K562 (cell line): ENCODE measurements around the gene TRMU. TPM values are rescaled to one million over a fixed set of nuclear protein-coding genes. Genes with fewer than 3 reads are reported as not detected.

ENCODE experiments used
- ATAC-seq: fragments of 200-7000 bp; cut with Tn5 transposase; 3 replicates; pipeline ENCODE4 v1.9.1; 2020; ENCODE audit warnings: moderate library complexity
- BruUV-seq: library from RNA; stranded (reverse); fragments of 400-500 nt; replicated peaks from 2 replicates; lab custom pipeline; 2021; lab: Mats Ljungman, UMichigan
- CTCF ChIA-PET: fragments of 300-600 bp; formaldehyde crosslinking; extraction: SDS; loops from one replicate; lab custom pipeline; 2021; ENCODE audit warnings: low intra/inter-chr PET ratio; lab: Yijun Ruan, JAX
- POLR2A ChIA-PET: fragments of 300-600, 350-650 bp; sonication (Branson Sonifier 250); formaldehyde crosslinking; extraction: SDS; loops from one replicate; lab custom pipeline; 2021; ENCODE audit warnings: antibody characterized with exemption, inconsistent platforms; lab: Yijun Ruan, JAX
- DNase-seq, 4 experiments: peaks; one replicate each; pipeline versions ENCODE4 v3.0.0 to v3.0.0-alpha.2; 2011 to 2018; ENCODE audit warnings: low spot score in 3 of 4, mixed read lengths in 3 of 4; ENCODE audit errors: extremely low read depth in 1 of 4
- FAIRE-seq: peaks from 2 replicates; lab custom pipeline; 2011; peaks lifted over from hg19 to GRCh38; lab: Jason Lieb, UNC
- H2AFZ ChIP-seq: 2 replicates; pipeline ENCODE4 v1.6.0; 2011; ENCODE audit warnings: low read depth, low read length, control low read depth, inconsistent platforms
- H3K27ac ChIP-seq: fragments of 200-600 bp; 3 replicates; pipeline ENCODE4 v1.8.0; 2011; ENCODE audit warnings: low read depth, mild to moderate bottlenecking, control low read depth, inconsistent platforms, low read length, moderate library complexity, mixed read lengths; ENCODE audit errors: extremely low read depth
- H3K27me3 ChIP-seq, 2 experiments: fragments of 300-600 bp in 1 of 2; 2 replicates in 1 of 2; 3 replicates in 1 of 2; pipeline versions ENCODE4 v1.6.0 to v1.8.0; 2011; ENCODE audit warnings: inconsistent platforms in 2 of 2, low read length in 2 of 2, mild to moderate bottlenecking in 1 of 2, mixed read lengths in 1 of 2, moderate library complexity in 1 of 2; ENCODE audit not compliant: control insufficient read depth in 2 of 2, insufficient read depth in 2 of 2
- H3K36me3 ChIP-seq: fragments of 300-600 bp; 3 replicates; pipeline ENCODE4 v1.8.0; 2011; ENCODE audit warnings: mild to moderate bottlenecking, low read length, inconsistent platforms; ENCODE audit not compliant: control insufficient read depth, insufficient read depth
- H3K4me1 ChIP-seq, 2 experiments: fragments of 200-600 bp in 1 of 2; replicated peaks in 1 of 2; 2 replicates in 1 of 2; 3 replicates in 1 of 2; pipeline versions ENCODE4 v1.5.1 to v1.8.0; 2011; ENCODE audit warnings: inconsistent platforms in 2 of 2, low read length in 2 of 2, mild to moderate bottlenecking in 1 of 2, mixed read lengths in 1 of 2, moderate library complexity in 1 of 2; ENCODE audit not compliant: control insufficient read depth in 2 of 2, insufficient read depth in 2 of 2
- H3K4me2 ChIP-seq: 2 replicates; pipeline ENCODE4 v1.6.1; 2011; ENCODE audit warnings: low read length, control low read depth, inconsistent platforms, mixed read lengths; ENCODE audit not compliant: insufficient read depth
- H3K4me3 ChIP-seq: fragments of 200-600 bp; sonication (generic), shearing (Covaris generic); 2 replicates; pipeline ENCODE4 v1.5.1; 2016; ENCODE audit warnings: control low read depth, inconsistent platforms
- H3K79me2 ChIP-seq: fragments of 200-600 bp; 3 replicates; pipeline ENCODE4 v1.8.0; 2011; ENCODE audit warnings: low read length, inconsistent platforms; ENCODE audit not compliant: control insufficient read depth, insufficient read depth
- H3K9ac ChIP-seq, 2 experiments: 2 replicates each; pipeline versions ENCODE4 v1.6.0 to v1.6.1; 2011; ENCODE audit warnings: low read depth in 2 of 2, low read length in 2 of 2, control low read depth in 1 of 2, inconsistent platforms in 1 of 2, mild to moderate bottlenecking in 1 of 2, mixed read lengths in 1 of 2; ENCODE audit not compliant: insufficient read depth in 1 of 2
- H3K9me1 ChIP-seq: one replicate; pipeline ENCODE4 v1.6.0; 2011; ENCODE audit warnings: inconsistent platforms, mild to moderate bottlenecking, low read length, moderate library complexity; ENCODE audit not compliant: control insufficient read depth, insufficient read depth
- H3K9me3 ChIP-seq: replicated peaks from 2 replicates; pipeline ENCODE4 v1.5.1; 2011; ENCODE audit warnings: low read depth, low read length, inconsistent platforms; ENCODE audit not compliant: control insufficient read depth, insufficient read depth
- H4K20me1 ChIP-seq: replicated peaks from 2 replicates; pipeline ENCODE4 v1.6.1; 2011; ENCODE audit warnings: low read length, inconsistent platforms, mixed read lengths; ENCODE audit not compliant: control insufficient read depth, insufficient read depth
- BMI1 ChIP-seq: fragments of 150-350 bp; IDR thresholded peaks from 2 replicates; pipeline ENCODE4 v1.6.1; 2014; ENCODE audit warnings: low read length
- GTF2E2 ChIP-seq: fragments of 200-800 bp; sonication (Bioruptor generic); IDR thresholded peaks from 2 replicates; pipeline ENCODE4 v1.6.1; 2016; ENCODE audit warnings: missing genetic modification characterization, missing compliant biosample characterization
- NFE2 ChIP-seq: IDR thresholded peaks from 2 replicates; pipeline ENCODE4 v1.6.1; 2014; ENCODE audit warnings: antibody characterized with exemption, low read depth
- NR3C1 ChIP-seq: sonication (generic); formaldehyde crosslinking; IDR thresholded peaks from 2 replicates; pipeline ENCODE4 v1.8.1; 2022; ENCODE audit warnings: missing genetic modification reagents
- PTRF ChIP-seq: fragments of 450-650 bp; IDR thresholded peaks from 2 replicates; pipeline ENCODE4 v1.6.1; 2016; ENCODE audit warnings: mild to moderate bottlenecking, missing genetic modification characterization, missing compliant biosample characterization
- RFX1 ChIP-seq: fragments of 450-650 bp; IDR thresholded peaks from 2 replicates; pipeline ENCODE4 v1.6.1; 2016; ENCODE audit warnings: mild to moderate bottlenecking, moderate library complexity
- SIN3B ChIP-seq: fragments of 450-650 bp; IDR thresholded peaks from 2 replicates; pipeline ENCODE4 v1.6.1; 2017; ENCODE audit warnings: low read depth, mild to moderate bottlenecking, moderate library complexity
- SNRNP70 ChIP-seq: fragments of 200-400 bp; formaldehyde crosslinking; optimal IDR thresholded peaks from 2 replicates; pipeline ENCODE3; 2017; ENCODE audit warnings: low read depth, low read length
- TCF7L2 ChIP-seq: fragments of 150-350 bp; IDR thresholded peaks from 2 replicates; pipeline ENCODE4 v1.6.1; 2016; ENCODE audit warnings: low read depth, mild to moderate bottlenecking, low read length, moderate library complexity
- WHSC1 ChIP-seq: IDR thresholded peaks from one replicate; pipeline ENCODE4 v1.6.1; 2012; ENCODE audit warnings: low read length, control low read depth, inconsistent platforms
- ZNF12 ChIP-seq: sonication (generic); formaldehyde crosslinking; IDR thresholded peaks from 2 replicates; pipeline ENCODE4 v1.4.0; 2020; ENCODE audit warnings: mild to moderate bottlenecking, missing genetic modification reagents
- ZNF436 ChIP-seq: fragments of 250-450, 450-650 bp; sonication (Bioruptor Pico); formaldehyde crosslinking; IDR thresholded peaks from 2 replicates; pipeline ENCODE4 v1.7.0; 2020; ENCODE audit warnings: mild to moderate bottlenecking
- WGBS: fragments of 100-300 bp; shearing (Covaris generic); methylation state at CpG from one replicate; pipeline ENCODE4 v1.1.6; 2016; ENCODE audit warnings: low coverage, mixed read lengths; ENCODE audit not compliant: insufficient coverage; ENCODE audit errors: missing lambda C conversion rate; 5-methylcytosine and 5-hydroxymethylcytosine counted together
- in situ Hi-C: fragments of 300-500 bp; cut with MboI; formaldehyde crosslinking; loops from 4 replicates; pipeline ENCODE4 v1.15.0; 2018; ENCODE audit warnings: inconsistent platforms, mixed read lengths
- intact Hi-C: fragments of 100-400 bp; cut with micrococcal nuclease; formaldehyde crosslinking; loops from 2 replicates; pipeline ENCODE4 v1.14.2; 2022
- polyA plus RNA-seq, 8 experiments: library from polyadenylated mRNA; depleted of rRNA in 4 of 8; stranded (reverse) in 5 of 8; unstranded in 3 of 8; fragments of >200 nt; fragmentation: Nextera tagmentation in 2 of 8; fragmentation: Illumina TruSeq in 1 of 8; extraction: Ambion mirVana in 2 of 8; extraction: Trizol in 1 of 8; gene quantifications; 2 replicates each; pipeline versions ENCODE4 v1.2.1 to v1.2.3, GENCODE V29; 2011 to 2014; ENCODE audit warnings: inconsistent platforms in 1 of 8, missing spikeins in 1 of 8
- total RNA-seq, 7 experiments: library from RNA; depleted of rRNA in 6 of 7; stranded (reverse); fragments of >200 nt in 6 of 7; fragmentation: Illumina TruSeq in 2 of 7; extraction: Trizol in 2 of 7; gene quantifications; 2 replicates each; pipeline versions ENCODE4 v1.2.1 to v1.2.3, GENCODE V29; 2011 to 2021; ENCODE audit warnings: low replicate concordance in 1 of 7
- TF ChIP-seq, protein P1 (sequence below): sonication (generic); formaldehyde crosslinking; IDR thresholded peaks from 2 replicates; pipeline ENCODE4 v1.8.0; 2022; ENCODE audit warnings: mild to moderate bottlenecking, missing genetic modification reagents, borderline replicate concordance
- TF ChIP-seq, protein P2 (sequence below): sonication (generic); formaldehyde crosslinking; IDR thresholded peaks from 2 replicates; pipeline ENCODE4 v1.9.0; 2022; ENCODE audit warnings: mild to moderate bottlenecking, missing genetic modification reagents

Gene TRMU
- total and polyA plus RNA-seq, 9 of the 15 experiments (the other 6 are each of a cell fraction or from before 2014, with no cell fraction given) = 2.3 to 49.9 (median 35.3) TPM

DNA sequence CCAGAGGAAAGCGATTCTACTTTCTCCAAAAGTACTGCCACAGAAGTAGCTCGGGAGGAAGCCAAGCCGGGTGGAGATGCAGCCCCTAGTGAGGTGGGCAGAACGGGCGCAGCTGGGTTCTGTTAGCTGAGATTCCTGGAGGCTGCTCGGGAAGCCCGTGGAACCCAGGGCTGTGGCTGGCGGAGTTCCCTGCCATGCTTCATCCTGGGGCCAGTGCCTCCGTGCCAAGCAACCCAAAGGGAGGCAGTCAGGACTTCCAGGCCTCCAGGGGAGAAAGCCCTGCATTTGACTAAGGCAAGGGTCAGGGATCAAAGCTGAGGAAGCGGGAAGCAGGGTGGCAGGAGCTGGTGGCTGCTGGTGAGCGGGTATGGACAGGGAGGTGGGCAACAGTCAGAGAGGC, 6.7 kb upstream of the TRMU start:
- ATAC-seq = no peak

More for the DNA sequence above, 6.7 kb upstream of the TRMU start:
- Histone ChIP-seq H3K9ac (no peak overlapping the region), H3K27ac (no peak overlapping the region), H4K20me1 (no peaks in the 10 kb centered on the region), H3K4me3 (no peak overlapping the region), H3K9me1 (no peaks in the 10 kb centered on the region), H3K4me2 (no peak overlapping the region), H3K79me2 (no peaks in the 10 kb centered on the region), H3K4me1 (no peaks in the 10 kb centered on the region), H3K36me3 (peaks cover 68% of the 10 kb centered on the region; the same call in 2 of the 3 replicates)
- WGBS = 83% methylated on average over 4 of the region's 11 CpGs
- CTCF ChIA-PET = no interaction called here
- in situ Hi-C loops = no loop called here
- DNase-seq = no peak
- BruUV-seq = no TSS peak
- FAIRE-seq = no peak
- TF ChIP-seq ZNF436 (CRISPR knock-in tag) (no peak), PTRF (tag) (no peak), NR3C1 (no peak), SIN3B (no peak), ZNF12 (no peak), NFE2 (no peak), SNRNP70 (no peak), BMI1 (no peak), GTF2E2 (tag) (no peak), TCF7L2 (no peak), WHSC1 (no peak), RFX1 (no peak)
- TF ChIP-seq, protein P1, sequence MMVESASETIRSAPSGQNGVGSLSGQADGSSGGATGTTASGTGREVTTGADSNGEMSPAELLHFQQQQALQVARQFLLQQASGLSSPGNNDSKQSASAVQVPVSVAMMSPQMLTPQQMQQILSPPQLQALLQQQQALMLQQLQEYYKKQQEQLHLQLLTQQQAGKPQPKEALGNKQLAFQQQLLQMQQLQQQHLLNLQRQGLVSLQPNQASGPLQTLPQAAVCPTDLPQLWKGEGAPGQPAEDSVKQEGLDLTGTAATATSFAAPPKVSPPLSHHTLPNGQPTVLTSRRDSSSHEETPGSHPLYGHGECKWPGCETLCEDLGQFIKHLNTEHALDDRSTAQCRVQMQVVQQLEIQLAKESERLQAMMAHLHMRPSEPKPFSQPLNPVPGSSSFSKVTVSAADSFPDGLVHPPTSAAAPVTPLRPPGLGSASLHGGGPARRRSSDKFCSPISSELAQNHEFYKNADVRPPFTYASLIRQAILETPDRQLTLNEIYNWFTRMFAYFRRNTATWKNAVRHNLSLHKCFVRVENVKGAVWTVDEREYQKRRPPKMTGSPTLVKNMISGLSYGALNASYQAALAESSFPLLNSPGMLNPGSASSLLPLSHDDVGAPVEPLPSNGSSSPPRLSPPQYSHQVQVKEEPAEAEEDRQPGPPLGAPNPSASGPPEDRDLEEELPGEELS (CRISPR knock-in tag) = no peak
- TF ChIP-seq, protein P2, sequence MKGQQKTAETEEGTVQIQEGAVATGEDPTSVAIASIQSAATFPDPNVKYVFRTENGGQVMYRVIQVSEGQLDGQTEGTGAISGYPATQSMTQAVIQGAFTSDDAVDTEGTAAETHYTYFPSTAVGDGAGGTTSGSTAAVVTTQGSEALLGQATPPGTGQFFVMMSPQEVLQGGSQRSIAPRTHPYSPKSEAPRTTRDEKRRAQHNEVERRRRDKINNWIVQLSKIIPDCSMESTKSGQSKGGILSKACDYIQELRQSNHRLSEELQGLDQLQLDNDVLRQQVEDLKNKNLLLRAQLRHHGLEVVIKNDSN = no peak
- TF ChIP-seq, all 486 proteins: peak for 0
- Histone ChIP-seq H2AFZ (no peak overlapping the region), H3K9me3 (no peaks in the 10 kb centered on the region), H3K27me3 (no peaks in the 10 kb centered on the region)
- intact Hi-C loops = no loop called here
- POLR2A ChIA-PET = interaction anchor here (0.6 kb wide), 1 partner anchor 32 kb away, joined by 3 read pairs; no protein-coding TSS in a partner anchor
